HCT116 (cell line): ENCODE results near the gene TPRG1L. TPM values are rescaled to one million over a fixed set of nuclear protein-coding genes. Genes with fewer than 3 reads are reported as not detected.
A peak's percentile ranks its signal among the peaks of the same experiment; 100 is the strongest.

Experiments used
- ATAC-seq: fragments of 200-7000 bp; cut with Tn5 transposase; 2 replicates; pipeline ENCODE4 v1.9.1; 2020; ENCODE audit warnings: mild to moderate bottlenecking, moderate library complexity
- BruUV-seq: library from RNA; stranded (reverse); fragments of 400-500 nt; replicated peaks from 2 replicates; lab custom pipeline; 2021; lab: Mats Ljungman, UMichigan
- CTCF ChIA-PET: fragments of 300-600 bp; sonication (Branson Sonifier 250); formaldehyde crosslinking; loops from one replicate; lab custom pipeline; 2021; ENCODE audit warnings: antibody characterized with exemption; lab: Charles Lee
- POLR2A ChIA-PET: fragments of 300-600, 350-600 bp; sonication (Branson Sonifier 250); formaldehyde crosslinking; loops from one replicate; lab custom pipeline; 2021; ENCODE audit warnings: antibody characterized with exemption; lab: Charles Lee
- RAD21 ChIA-PET, 2 experiments: fragments of 300-600 bp; sonication (Branson Sonifier 250); formaldehyde crosslinking; loops; one replicate each; lab custom pipeline; 2023; ENCODE audit warnings: low total read pairs in 2 of 2; ENCODE audit not compliant: uncharacterized antibody in 2 of 2, unreplicated experiment in 2 of 2, low non-redundant PET in 1 of 2; lab: Charles Lee
- DNase-seq: peaks from one replicate; pipeline ENCODE4 v3.0.0-alpha.2; 2010; ENCODE audit warnings: low read depth, low spot score
- H2AFZ ChIP-seq: fragments of 200-600 bp; shearing (Covaris generic), sonication (generic); 2 replicates; pipeline ENCODE4 v1.6.1; 2017; ENCODE audit warnings: low read depth, mixed run types, mixed read lengths, antibody characterized with exemption, low read length; ENCODE audit not compliant: poor library complexity, severe bottlenecking
- H3K27ac ChIP-seq: 2 replicates; pipeline ENCODE4 v1.5.1; 2012; ENCODE audit warnings: low read depth, low read length
- H3K27me3 ChIP-seq: fragments of 200-600 bp; sonication (generic); 2 replicates; pipeline ENCODE4 v1.6.1; 2016; ENCODE audit warnings: mixed run types, low read length, mixed read lengths; ENCODE audit not compliant: insufficient read depth
- H3K36me3 ChIP-seq, 2 experiments: fragments of 200-500 bp in 1 of 2; fragments of 200-600 bp in 1 of 2; sonication (Bioruptor generic) in 1 of 2; sonication (generic) in 1 of 2; 2 replicates each; pipeline versions ENCODE4 v1.5.1 to v1.6.1; 2014 to 2016; ENCODE audit warnings: low read length in 2 of 2, inconsistent platforms in 1 of 2, mixed read lengths in 1 of 2, mixed run types in 1 of 2; ENCODE audit not compliant: insufficient read depth in 2 of 2, control insufficient read depth in 1 of 2
- H3K4me1 ChIP-seq, 2 experiments: fragments of 200-600 bp in 1 of 2; sonication (generic) in 1 of 2; 2 replicates each; pipeline versions ENCODE4 v1.5.1 to v1.6.1; 2012 to 2017; ENCODE audit warnings: low read length in 2 of 2, inconsistent platforms in 1 of 2, mild to moderate bottlenecking in 1 of 2, mixed read lengths in 1 of 2, mixed run types in 1 of 2, moderate library complexity in 1 of 2; ENCODE audit not compliant: insufficient read depth in 2 of 2, control insufficient read depth in 1 of 2
- H3K4me2 ChIP-seq: fragments of 200-600 bp; sonication (generic); 2 replicates; pipeline ENCODE4 v1.6.1; 2017; ENCODE audit warnings: mixed run types, low read length, mixed read lengths
- H3K4me3 ChIP-seq, 2 experiments: fragments of 200-600 bp in 1 of 2; sonication (generic) in 1 of 2; replicated peaks in 1 of 2; 2 replicates each; pipeline ENCODE4 v1.5.1; 2011 to 2016; ENCODE audit warnings: low read length in 2 of 2, control low read depth in 1 of 2, low read depth in 1 of 2, mild to moderate bottlenecking in 1 of 2, mixed read lengths in 1 of 2, mixed run types in 1 of 2
- H3K79me2 ChIP-seq: fragments of 200-600 bp; sonication (generic); 2 replicates; pipeline ENCODE4 v1.6.1; 2017; ENCODE audit warnings: mild to moderate bottlenecking, mixed run types, low read length, moderate library complexity, mixed read lengths; ENCODE audit not compliant: insufficient read depth
- H3K9ac ChIP-seq: fragments of 200-600 bp; sonication (generic); 2 replicates; pipeline ENCODE4 v1.6.1; 2016; ENCODE audit warnings: low read length, mixed read lengths
- H3K9me2 ChIP-seq: fragments of 200-600 bp; sonication (generic), shearing (Covaris generic); 2 replicates; pipeline ENCODE4 v1.6.1; 2017; ENCODE audit warnings: mixed run types, mild to moderate bottlenecking, moderate library complexity; ENCODE audit not compliant: insufficient read depth
- H3K9me3 ChIP-seq, 2 experiments: fragments of 200-500 bp in 1 of 2; fragments of 200-600 bp in 1 of 2; sonication (Bioruptor generic) in 1 of 2; sonication (generic) in 1 of 2; 2 replicates each; pipeline ENCODE4 v1.6.1; 2014 to 2017; ENCODE audit warnings: low read length in 2 of 2, mixed read lengths in 2 of 2, inconsistent platforms in 1 of 2, low read depth in 1 of 2, mild to moderate bottlenecking in 1 of 2, mixed run types in 1 of 2, moderate library complexity in 1 of 2; ENCODE audit not compliant: control insufficient read depth in 1 of 2, insufficient read depth in 1 of 2
- H4K20me1 ChIP-seq: fragments of 200-600 bp; sonication (generic), shearing (Covaris generic); 2 replicates; pipeline ENCODE4 v1.6.1; 2017; ENCODE audit warnings: mixed run types, mild to moderate bottlenecking, moderate library complexity; ENCODE audit not compliant: insufficient read depth
- ATF3 ChIP-seq: IDR thresholded peaks from 2 replicates; pipeline ENCODE4 v1.6.1; 2012
- CBX3 ChIP-seq: IDR thresholded peaks from 2 replicates; pipeline ENCODE4 v1.6.1; 2012; ENCODE audit warnings: low read depth
- CTCF ChIP-seq, 3 experiments: fragments of 200-600 bp in 1 of 3; sonication (generic) in 1 of 3; IDR thresholded peaks in 2 of 3; conservative IDR thresholded peaks in 1 of 3; 2 replicates each; pipeline ENCODE4 v1.5.1; 2012 to 2017; ENCODE audit warnings: low read depth in 2 of 3, low read length in 2 of 3, antibody characterized with exemption in 1 of 3, borderline replicate concordance in 1 of 3, control low read depth in 1 of 3, mild to moderate bottlenecking in 1 of 3, mixed read lengths in 1 of 3, mixed run types in 1 of 3, moderate library complexity in 1 of 3; ENCODE audit not compliant: insufficient read depth in 1 of 3
- EGR1 ChIP-seq: IDR thresholded peaks from 2 replicates; pipeline ENCODE4 v1.6.1; 2012; ENCODE audit warnings: low read depth
- ELF1 ChIP-seq: IDR thresholded peaks from 2 replicates; pipeline ENCODE4 v1.6.1; 2012; ENCODE audit warnings: low read depth, borderline replicate concordance
- EZH2 ChIP-seq: fragments of 200-600 bp; sonication (generic); IDR thresholded peaks from 2 replicates; pipeline ENCODE4 v1.6.1; 2017; ENCODE audit warnings: antibody characterized with exemption, mixed run types
- EZH2phosphoT487 ChIP-seq: fragments of 200-600 bp; IDR thresholded peaks from 2 replicates; pipeline ENCODE4 v1.6.1; 2018; ENCODE audit warnings: antibody characterized with exemption, borderline replicate concordance
- JUND ChIP-seq: IDR thresholded peaks from 2 replicates; pipeline ENCODE4 v1.6.1; 2012
- MAX ChIP-seq: IDR thresholded peaks from 2 replicates; pipeline ENCODE4 v1.6.1; 2012
- POLR2A ChIP-seq: IDR thresholded peaks from 2 replicates; pipeline ENCODE4 v1.7.0; 2011; ENCODE audit warnings: borderline replicate concordance; ENCODE audit not compliant: insufficient read depth, insufficient read length; ENCODE audit errors: extremely low read depth
- POLR2AphosphoS5 ChIP-seq: IDR thresholded peaks from 2 replicates; pipeline ENCODE4 v1.6.1; 2011; ENCODE audit warnings: mild to moderate bottlenecking, low read depth, low read length, moderate library complexity
- RAD21 ChIP-seq: IDR thresholded peaks from 2 replicates; pipeline ENCODE4 v1.6.1; 2012; ENCODE audit warnings: low read depth, mild to moderate bottlenecking
- SIN3A ChIP-seq: IDR thresholded peaks from 2 replicates; pipeline ENCODE4 v1.6.1; 2012; ENCODE audit warnings: low read depth
- SP1 ChIP-seq: IDR thresholded peaks from 2 replicates; pipeline ENCODE4 v1.6.1; 2012; ENCODE audit warnings: low read depth
- SRF ChIP-seq: IDR thresholded peaks from 2 replicates; pipeline ENCODE4 v1.6.1; 2012; ENCODE audit warnings: low read depth
- TCF7L2 ChIP-seq: IDR thresholded peaks from 2 replicates; pipeline ENCODE4 v1.7.0; 2011; ENCODE audit warnings: borderline replicate concordance, inconsistent platforms; ENCODE audit not compliant: insufficient read depth, insufficient read length; ENCODE audit errors: extremely low read depth
- YY1 ChIP-seq: IDR thresholded peaks from 2 replicates; pipeline ENCODE4 v1.6.1; 2011; ENCODE audit warnings: low read length, low read depth, moderate library complexity, mild to moderate bottlenecking; ENCODE audit not compliant: insufficient replicate concordance; ENCODE audit errors: extremely low read depth
- ZFX ChIP-seq: fragments of 450-650 bp; IDR thresholded peaks from 2 replicates; pipeline ENCODE4 v1.6.1; 2017
- ZNF274 ChIP-seq: fragments of 200-500 bp; sonication (Bioruptor generic); IDR thresholded peaks from 2 replicates; pipeline ENCODE4 v1.6.1; 2014; ENCODE audit warnings: mild to moderate bottlenecking, low read depth, low read length, inconsistent platforms
- intact Hi-C: fragments of 100-400 bp; cut with micrococcal nuclease; formaldehyde crosslinking; loops from 2 replicates; pipeline ENCODE4 v1.10.0; 2022
- total RNA-seq: library from RNA; stranded (reverse); gene quantifications from one replicate; pipeline ENCODE4 v1.2.1, GENCODE V29; 2021; ENCODE audit not compliant: unreplicated experiment

Gene TPRG1L
- total RNA-seq, 1 experiment from 2014 or later, result 25.6 TPM

- Histone ChIP-seq H3K79me2 (peaks cover 53% of the 10 kb centered on the region), H3K9me2 (no peaks in the 10 kb centered on the region), H3K4me2 (peak overlapping the region; percentile 44; the same call in 1 of the 2 replicates), H3K4me1 (peaks cover 38 to 75% of the 10 kb centered on the region in 2 experiments), H4K20me1 (no peaks in the 10 kb centered on the region; the same call in 1 of the 2 replicates), H2AFZ (no peak overlapping the region)
- ATAC-seq, result no peak
- CTCF ChIA-PET, result no interaction called here
- no peak for DNase-seq
- BruUV-seq, result no TSS peak
- TF ChIP-seq YY1, result no peak
- no peak for TF ChIP-seq CBX3
- no peak for TF ChIP-seq ZFX
- TF ChIP-seq EGR1, result no peak
- TF ChIP-seq EZH2, result no peak
- TF ChIP-seq ELF1, result no peak
- no peak for TF ChIP-seq SP1
- no peak for TF ChIP-seq JUND
- no peak for TF ChIP-seq ZNF274
- no peak for TF ChIP-seq ATF3
- no peak for TF ChIP-seq TCF7L2
- no peak for TF ChIP-seq SRF
- TF ChIP-seq SIN3A, result no peak
- TF ChIP-seq EZH2phosphoT487, result no peak
- no peak for TF ChIP-seq MAX
- no peak for TF ChIP-seq POLR2A
- no peak for TF ChIP-seq POLR2AphosphoS5
- TF ChIP-seq CTCF (IDR thresholded peaks at IDR 0.05 in 2 of 3, conservative IDR thresholded peaks at IDR 0.05 in 1 of 3; ENCODE audit: borderline replicate concordance in 1 of 3, insufficient read depth in 1 of 3, low read depth in 2 of 3, low read length in 2 of 3), result no peak
- TF ChIP-seq RAD21, result no peak
- TF ChIP-seq, all 23 proteins: peak for 0
- Histone ChIP-seq H3K36me3 (no peaks in the 10 kb centered on the region), H3K4me3 (no peak overlapping the region), H3K9me3 (no peaks in the 10 kb centered on the region), H3K27me3 (no peaks in the 10 kb centered on the region), H3K27ac (no peak overlapping the region), H3K9ac (no peak overlapping the region)
- ChIA-PET RAD21 (no interaction called here), POLR2A (no interaction called here)
- intact Hi-C loops, result no loop called here
Measured at GRCh38 chr1:3670823-3671265, 46.0 kb downstream of the TPRG1L start.
